Right lobe of liver (tissue), 6 donors: Measurements from ENCODE around the gene GJC2. TPM values are rescaled to one million over a fixed set of nuclear protein-coding genes. Genes with fewer than 3 reads are reported as not detected.

ENCODE experiments used
- ATAC-seq, 4 donors: fragments of 200-7000 bp; cut with Tn5 transposase; one replicate each; pipeline ENCODE4 v1.9.1; 2020; ENCODE audit warnings: mild to moderate bottlenecking in 4 of 4, moderate library complexity in 4 of 4
- DNase-seq, 3 donors: peaks; one replicate each; pipeline ENCODE4 v3.0.0-alpha.2; 2020
- H3K27ac ChIP-seq, 3 donors: fragments of 200-600 bp; one replicate each; pipeline ENCODE4 v1.8.0; 2022
- H3K27me3 ChIP-seq, 2 donors: fragments of 200-600 bp; one replicate each; pipeline ENCODE4 v1.8.0; 2022
- H3K36me3 ChIP-seq, 4 donors: fragments of 200-600 bp; sonication (generic) in 1 of 4; one replicate each; pipeline versions ENCODE4 v1.5.1 to v1.8.0; 2017 to 2022; ENCODE audit warnings: control low read depth in 1 of 4
- H3K4me1 ChIP-seq, 4 donors: fragments of 200-600 bp; sonication (generic) in 1 of 4; one replicate each; pipeline versions ENCODE4 v1.5.1 to v1.8.0; 2017 to 2022; ENCODE audit warnings: control low read depth in 1 of 4
- H3K4me3 ChIP-seq, 3 donors: fragments of 200-600 bp; one replicate each; pipeline ENCODE4 v1.8.0; 2022
- H3K9me3 ChIP-seq, 4 donors: fragments of 200-600 bp; sonication (generic) in 1 of 4; one replicate each; pipeline versions ENCODE4 v1.5.1 to v1.8.0; 2017 to 2022; ENCODE audit warnings: control low read depth in 1 of 4
- POLR2A ChIP-seq: fragments of 450-650 bp; IDR thresholded peaks from one replicate; pipeline ENCODE4 v1.6.1; 2017; ENCODE audit warnings: antibody characterized with exemption, mild to moderate bottlenecking
- WGBS: methylation state at CpG from one replicate; pipeline ENCODE4 v1.1.6; 2018; ENCODE audit warnings: low coverage, low lambda C conversion rate; ENCODE audit not compliant: insufficient coverage; ENCODE audit errors: missing lambda C conversion rate; 5-methylcytosine and 5-hydroxymethylcytosine counted together
- intact Hi-C, 2 donors: fragments of 100-400 bp; cut with DNase I; formaldehyde crosslinking; loops; one replicate each; pipeline versions ENCODE4 v1.11.2 to v1.14.1; 2022
- total RNA-seq, 6 experiments: library from RNA; depleted of rRNA in 2 of 6; stranded (reverse); fragments of >200 nt in 2 of 6; fragmentation: NEBNext Ultra II Directional in 3 of 6; extraction: Animal tissue kit (Norgen Biotek cat#: 25700) in 3 of 6; gene quantifications; one replicate each; pipeline versions ENCODE4 v1.1.0 to v1.2.4, GENCODE V29; 2016 to 2023
- TF ChIP-seq, protein P1 (sequence below), 4 donors: fragments of 200-600 bp in 3 of 4; fragments of 450-650 bp in 1 of 4; IDR thresholded peaks; one replicate each; pipeline versions ENCODE4 v1.5.1 to v1.8.0; 2016 to 2022; ENCODE audit warnings: antibody characterized with exemption in 4 of 4, mild to moderate bottlenecking in 2 of 4
- donor health status: DM: no; HTN: yes; CAD: no.
- donor health status: DM: no; HTN: no; CAD: no.
- donor health status: DM: no; HTN: no; CAD: no.
- donor health status: DM: no; HTN: yes; CAD: no.
- donor health status: DM: no; HTN: yes; CAD: no.

GJC2 gene
- total RNA-seq, 6 experiments from 2014 or later: 0.12 to 0.44 (median 0.16) TPM; not detected in 1

DNA sequence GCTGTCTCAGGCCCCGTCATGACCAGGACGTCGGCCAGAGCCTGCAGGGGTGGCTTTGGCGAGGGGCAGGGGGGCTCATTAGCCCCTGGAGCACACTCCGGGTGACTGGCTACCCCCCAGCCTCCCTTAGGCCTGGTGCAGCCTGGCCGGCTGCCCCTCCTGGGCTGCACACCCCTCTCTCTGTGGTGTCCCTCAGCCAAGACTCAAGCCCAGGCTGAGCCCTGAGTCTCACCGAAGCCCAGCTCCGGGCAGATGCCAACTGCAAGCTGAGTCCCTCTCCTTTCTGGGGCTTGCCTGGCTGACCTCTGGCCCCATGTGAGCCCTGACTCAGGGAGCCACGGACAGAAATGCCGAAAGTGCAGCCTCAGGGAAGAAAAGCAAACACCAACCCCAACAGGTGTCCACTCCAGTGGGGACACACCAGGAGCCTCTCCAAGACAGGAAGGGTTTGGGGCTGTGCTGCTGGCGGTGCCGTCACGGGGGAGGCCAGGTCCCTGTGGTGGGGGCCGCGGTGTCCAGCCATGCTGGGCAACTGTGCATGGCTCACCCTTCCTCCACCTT is 10.6 kb downstream of the GJC2 start:
- DNase-seq (peak in 2 of 3 donors; percentile 17 to 47), ATAC-seq (no peak)
- H3K27me3 ChIP-seq: no peaks in the 10 kb centered on the region
- H3K4me3 ChIP-seq: no peak overlapping the region
- no peak overlapping the region for H3K27ac ChIP-seq
- no peaks in the 10 kb centered on the region for H3K36me3 ChIP-seq
- no peak for TF ChIP-seq POLR2A
- TF ChIP-seq, protein P1, sequence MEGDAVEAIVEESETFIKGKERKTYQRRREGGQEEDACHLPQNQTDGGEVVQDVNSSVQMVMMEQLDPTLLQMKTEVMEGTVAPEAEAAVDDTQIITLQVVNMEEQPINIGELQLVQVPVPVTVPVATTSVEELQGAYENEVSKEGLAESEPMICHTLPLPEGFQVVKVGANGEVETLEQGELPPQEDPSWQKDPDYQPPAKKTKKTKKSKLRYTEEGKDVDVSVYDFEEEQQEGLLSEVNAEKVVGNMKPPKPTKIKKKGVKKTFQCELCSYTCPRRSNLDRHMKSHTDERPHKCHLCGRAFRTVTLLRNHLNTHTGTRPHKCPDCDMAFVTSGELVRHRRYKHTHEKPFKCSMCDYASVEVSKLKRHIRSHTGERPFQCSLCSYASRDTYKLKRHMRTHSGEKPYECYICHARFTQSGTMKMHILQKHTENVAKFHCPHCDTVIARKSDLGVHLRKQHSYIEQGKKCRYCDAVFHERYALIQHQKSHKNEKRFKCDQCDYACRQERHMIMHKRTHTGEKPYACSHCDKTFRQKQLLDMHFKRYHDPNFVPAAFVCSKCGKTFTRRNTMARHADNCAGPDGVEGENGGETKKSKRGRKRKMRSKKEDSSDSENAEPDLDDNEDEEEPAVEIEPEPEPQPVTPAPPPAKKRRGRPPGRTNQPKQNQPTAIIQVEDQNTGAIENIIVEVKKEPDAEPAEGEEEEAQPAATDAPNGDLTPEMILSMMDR (IDR thresholded peaks at IDR 0.05): no peak
- no CpG with 5 or more reads among the region's 15 CpGs for WGBS
- intact Hi-C loops: no loop called here
- peaks cover 0 to 6% (median 0%) of the 10 kb centered on the region in 4 donors for H3K4me1 ChIP-seq
- H3K9me3 ChIP-seq: no peaks in the 10 kb centered on the region

GRCh38 chr1:228161362-228161761 is 11.6 kb downstream of the GJC2 start:
- Histone ChIP-seq H3K27me3 (no peaks in the 10 kb centered on the region), H3K36me3 (no peaks in the 10 kb centered on the region), H3K27ac (no peak overlapping the region), H3K4me1 (peaks cover 0 to 6% (median under 1%) of the 10 kb centered on the region in 4 donors), H3K4me3 (no peak overlapping the region), H3K9me3 (no peaks in the 10 kb centered on the region)
- intact Hi-C loops: no loop called here
- no peak for ATAC-seq
- 45% methylated on average over 6 of the region's 7 CpGs for WGBS
- TF ChIP-seq, protein P1 (IDR thresholded peaks at IDR 0.05): no peak
- TF ChIP-seq POLR2A: no peak
- DNase-seq: peak in 1 of 3 donors; percentile 8

- TF ChIP-seq, protein P1 (IDR thresholded peaks at IDR 0.05): no peak
- TF ChIP-seq POLR2A: no peak
- DNase-seq (peak in 1 of 3 donors; percentile 14), ATAC-seq (no peak)
- Histone ChIP-seq H3K4me3 (no peak overlapping the region), H3K9me3 (no peaks in the 10 kb centered on the region), H3K27ac (peak overlapping the region in 1 of 3 donors; percentile 12), H3K36me3 (no peaks in the 10 kb centered on the region), H3K27me3 (no peaks in the 10 kb centered on the region), H3K4me1 (peaks cover 0 to 11% (median 3%) of the 10 kb centered on the region in 4 donors)
- intact Hi-C loops: no loop called here
- 71% methylated on average over 7 of the region's 9 CpGs for WGBS
Observed at GRCh38 chr1:228161866-228162265, 12.1 kb downstream of the GJC2 start.

GRCh38 chr1:228162286-228163006 is 12.7 kb downstream of the GJC2 start:
- TF ChIP-seq POLR2A: no peak
- TF ChIP-seq, protein P1 (IDR thresholded peaks at IDR 0.05): no peak
- intact Hi-C loops: no loop called here
- 20% methylated on average over 5 of the region's 14 CpGs for WGBS
- ATAC-seq (no peak), DNase-seq (peak in 1 of 3 donors; percentile 43)
- Histone ChIP-seq H3K4me3 (no peak overlapping the region), H3K27me3 (no peaks in the 10 kb centered on the region), H3K36me3 (no peaks in the 10 kb centered on the region), H3K9me3 (no peaks in the 10 kb centered on the region), H3K27ac (peak overlapping the region; percentile 1 to 69 (median 49)), H3K4me1 (peaks cover 0 to 12% (median 4%) of the 10 kb centered on the region in 4 donors)
